HG03439 (cell line): ENCODE data around the gene PGA5.
"Not testable (repeated sequence)": the region's sequence is repeated elsewhere in the genome, so short reads cannot be mapped to it uniquely, and the experiment has no call there.

Experiments used
- ATAC-seq: cut with Tn5 transposase; IDR thresholded peaks from one replicate; pipeline ENCODE4 v1.9.1; 2021; ENCODE audit warnings: mild to moderate bottlenecking, moderate library complexity; ENCODE audit not compliant: unreplicated experiment

Gene PGA5

GRCh38 chr11:61240875-61241274 lies at the start of gene PGA5:
TSS of gene PGA5 (plus strand) at chr11:61241175. CDS start at chr11:61241227, 52 bp downstream.
- not testable (repeated sequence) for ATAC-seq

- no peak for ATAC-seq
Observed at GRCh38 chr11:61193596-61193995, 47.4 kb upstream of the PGA5 start.

GRCh38 chr11:61194169-61194671 lies 46.8 kb upstream of the PGA5 start:
- ATAC-seq: no peak

GRCh38 chr11:61194981-61195695 lies 45.8 kb upstream of the PGA5 start:
- ATAC-seq: no peak

- ATAC-seq: no peak
Observed at GRCh38 chr11:61195719-61196118, 45.3 kb upstream of the PGA5 start.

GRCh38 chr11:61198361-61198760 lies 42.6 kb upstream of the PGA5 start:
- ATAC-seq: no peak

- no peak for ATAC-seq
Observed at GRCh38 chr11:61198948-61199523, 41.9 kb upstream of the PGA5 start.

- no peak for ATAC-seq
Observed at GRCh38 chr11:61201476-61201875, 39.5 kb upstream of the PGA5 start.

- ATAC-seq: not testable (repeated sequence)
Observed at GRCh38 chr11:61202950-61203746, 37.8 kb upstream of the PGA5 start, which contains the start of gene PGA3. TSS of gene PGA3 (plus strand) at chr11:61203515. CDS start at chr11:61203565, 50 bp downstream.

GRCh38 chr11:61203873-61204272 lies 37.1 kb upstream of the PGA5 start:
- ATAC-seq: not testable (repeated sequence)

- ATAC-seq: not testable (repeated sequence)
Observed at GRCh38 chr11:61204502-61205059, 36.4 kb upstream of the PGA5 start.

GRCh38 chr11:61207636-61208310 lies 33.2 kb upstream of the PGA5 start:
- ATAC-seq: not testable (repeated sequence)

GRCh38 chr11:61210629-61211028 lies 30.3 kb upstream of the PGA5 start:
- ATAC-seq: not testable (repeated sequence)

GRCh38 chr11:61211327-61211952 lies 29.5 kb upstream of the PGA5 start:
- ATAC-seq: not testable (repeated sequence)

GRCh38 chr11:61212202-61212601 lies 28.8 kb upstream of the PGA5 start:
- not testable (repeated sequence) for ATAC-seq

- not testable (repeated sequence) for ATAC-seq
Observed at GRCh38 chr11:61213711-61214324, 27.2 kb upstream of the PGA5 start.

GRCh38 chr11:61218306-61218705 lies 22.7 kb upstream of the PGA5 start:
- not testable (repeated sequence) for ATAC-seq

- not testable (repeated sequence) for ATAC-seq
Observed at GRCh38 chr11:61219016-61219415, 22.0 kb upstream of the PGA5 start.

- ATAC-seq: not testable (repeated sequence)
Observed at GRCh38 chr11:61222047-61222446, 18.9 kb upstream of the PGA5 start, which contains the start of gene PGA4. TSS of gene PGA4 (plus strand) at chr11:61222347. CDS start at chr11:61222401, 54 bp downstream.
